ENCODE data around the gene DUSP28. TPM values are rescaled to one million over a fixed set of nuclear protein-coding genes. Genes with fewer than 3 reads are reported as not detected.

Gene DUSP28
- total and polyA plus RNA-seq, 2 of the 8 experiments (the other 6 are each of a cell fraction or from before 2014, with no cell fraction given) = 2.1 to 2.3 TPM

- no peak for TF ChIP-seq CTBP2 (IDR thresholded peaks at IDR 0.05; ENCODE audit: borderline replicate concordance, insufficient read depth, insufficient read length, low read length)
- no peak for TF ChIP-seq MAFK (IDR thresholded peaks at IDR 0.05; ENCODE audit: low read depth, low read length)
- TF ChIP-seq CTCF (IDR thresholded peaks at IDR 0.05; ENCODE audit: control extremely low read depth in 1 of 3, insufficient read depth in 1 of 3, low read depth in 1 of 3, low read length in 3 of 3) = no peak
Observed at GRCh38 chr2:240590681-240591111, 30.5 kb downstream of the DUSP28 start (continued).

All from H1 (cell line).